HG03457 (cell line): ENCODE results near the gene RFNG.

ENCODE experiments used
- ATAC-seq: cut with Tn5 transposase; IDR thresholded peaks from one replicate; pipeline ENCODE4 v1.9.1; 2021; ENCODE audit warnings: moderate number of reproducible peaks; ENCODE audit not compliant: unreplicated experiment

Gene RFNG

DNA sequence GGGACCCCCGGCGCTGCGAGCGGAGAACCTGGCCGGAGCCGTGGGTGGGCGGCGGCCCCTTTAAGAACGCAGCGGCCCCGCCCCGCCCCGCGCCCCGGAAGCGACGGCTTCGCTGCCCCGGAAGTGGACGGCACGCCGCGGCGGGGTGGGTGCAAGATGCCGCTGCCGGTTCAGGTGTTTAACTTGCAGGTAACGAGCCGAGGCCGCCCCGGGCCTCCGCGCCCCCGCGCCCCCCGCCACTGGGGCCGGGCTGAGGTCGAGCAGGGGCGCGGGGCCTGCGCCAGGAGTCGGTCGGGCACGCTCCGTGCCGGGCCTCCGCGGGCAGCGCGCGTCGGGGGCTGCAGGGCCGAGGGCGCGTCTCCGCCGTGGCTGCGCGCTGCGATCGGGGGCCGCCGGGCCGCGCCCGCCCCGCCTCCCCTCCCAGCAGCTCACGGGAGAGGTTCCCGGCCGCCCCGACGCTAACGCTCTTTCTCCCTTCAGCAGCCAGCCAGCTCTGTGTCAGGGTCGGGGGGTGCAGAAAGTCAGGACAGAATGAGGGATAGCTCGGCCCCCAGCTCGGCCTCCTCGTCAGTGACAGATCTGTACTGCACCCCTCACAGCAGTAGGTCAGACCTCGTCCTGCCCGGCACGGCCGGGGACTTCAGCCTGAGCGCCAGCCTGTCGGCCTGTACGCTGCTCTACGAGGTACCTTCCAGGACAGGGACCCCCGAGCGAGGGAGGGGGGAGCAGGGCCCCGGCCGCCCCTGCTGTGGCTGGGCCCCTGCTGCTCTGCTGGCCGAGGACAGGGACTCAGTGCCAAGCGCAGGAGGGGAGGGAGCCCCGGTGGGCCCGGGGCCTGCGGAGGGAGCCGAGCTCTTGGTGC is at the start of gene RFNG, which contains the start of gene GPS1:
TSS of gene RFNG (minus strand) at position 36 of the 862 bp plus-strand sequence. CDS start 45 bp downstream, outside the sequence.
TSS of gene GPS1 (plus strand) at position 123 of the 862 bp plus-strand sequence. CDS start at position 157, 34 bp downstream.
- no peak for ATAC-seq

DNA sequence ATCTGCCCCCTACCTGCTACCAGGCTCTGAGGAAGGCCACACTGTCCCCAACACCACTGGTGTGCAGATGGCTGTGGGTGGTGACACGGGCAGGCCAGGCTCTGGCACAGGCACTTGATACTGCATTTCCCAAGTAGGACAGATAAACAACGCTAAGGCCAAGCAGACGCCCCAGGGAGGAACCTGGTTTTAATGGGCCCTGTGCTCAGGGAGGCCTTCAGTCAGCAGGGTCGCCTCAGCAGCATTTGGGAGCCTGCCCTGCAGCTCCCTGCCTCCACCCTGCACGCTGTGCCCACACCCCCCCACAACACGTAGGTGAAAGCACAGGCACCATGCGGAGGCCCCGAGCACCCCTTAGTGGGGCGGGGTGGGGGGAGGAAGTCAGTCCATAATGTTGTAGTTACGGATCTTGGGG is 49.7 kb upstream of the RFNG start:
- ATAC-seq = no peak

DNA sequence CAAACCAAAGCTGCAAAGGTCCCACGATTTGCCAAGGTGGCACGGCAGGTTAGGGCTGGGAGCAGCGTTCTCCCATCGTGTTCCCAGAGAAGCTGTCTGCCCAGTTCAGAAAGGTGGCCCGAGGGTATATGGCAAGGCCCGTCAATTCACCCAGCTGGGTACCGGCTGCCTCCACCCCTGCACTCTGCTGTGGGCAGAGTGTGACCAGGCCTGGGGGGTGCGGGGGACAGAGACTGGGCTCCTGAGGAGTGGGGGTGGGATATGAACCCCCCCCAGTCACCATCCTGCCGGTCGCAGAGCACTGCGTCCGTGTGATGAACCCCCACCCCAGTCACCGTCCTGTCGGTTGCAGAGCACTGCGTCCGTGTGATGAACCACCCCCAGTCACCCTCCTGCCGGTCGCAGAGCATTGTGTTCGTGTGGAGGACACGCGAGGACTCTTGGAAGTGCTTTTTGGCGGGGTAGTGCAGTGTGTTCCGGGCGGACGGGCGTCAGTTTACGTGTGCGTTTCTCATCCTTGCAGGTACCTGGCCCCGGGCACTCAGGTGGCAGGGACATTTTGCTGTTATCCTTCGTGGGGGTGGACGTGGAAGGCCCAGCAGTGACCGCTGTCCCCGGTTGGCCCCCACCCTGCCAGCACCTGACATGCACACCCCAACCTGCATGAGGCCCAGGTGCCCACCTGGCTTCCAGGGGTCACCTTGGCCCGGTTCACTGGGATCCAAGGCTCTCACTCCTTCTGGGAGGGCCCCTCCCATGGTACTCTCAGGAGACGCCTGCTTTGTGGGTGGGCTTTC is 49.1 kb upstream of the RFNG start:
- ATAC-seq = no peak

GRCh38 chr17:82098939-82099763 is 47.5 kb upstream of the RFNG start:
- ATAC-seq = no peak

GRCh38 chr17:82098169-82098938 is 46.7 kb upstream of the RFNG start, which contains the start of gene FASN:
FASN (minus strand) TSS chr17:82098236; CDS start chr17:82096445, 1,791 bp downstream.
- peak; percentile 52 for ATAC-seq

GRCh38 chr17:82097919-82098168 is 46.2 kb upstream of the RFNG start:
- ATAC-seq = no peak

DNA sequence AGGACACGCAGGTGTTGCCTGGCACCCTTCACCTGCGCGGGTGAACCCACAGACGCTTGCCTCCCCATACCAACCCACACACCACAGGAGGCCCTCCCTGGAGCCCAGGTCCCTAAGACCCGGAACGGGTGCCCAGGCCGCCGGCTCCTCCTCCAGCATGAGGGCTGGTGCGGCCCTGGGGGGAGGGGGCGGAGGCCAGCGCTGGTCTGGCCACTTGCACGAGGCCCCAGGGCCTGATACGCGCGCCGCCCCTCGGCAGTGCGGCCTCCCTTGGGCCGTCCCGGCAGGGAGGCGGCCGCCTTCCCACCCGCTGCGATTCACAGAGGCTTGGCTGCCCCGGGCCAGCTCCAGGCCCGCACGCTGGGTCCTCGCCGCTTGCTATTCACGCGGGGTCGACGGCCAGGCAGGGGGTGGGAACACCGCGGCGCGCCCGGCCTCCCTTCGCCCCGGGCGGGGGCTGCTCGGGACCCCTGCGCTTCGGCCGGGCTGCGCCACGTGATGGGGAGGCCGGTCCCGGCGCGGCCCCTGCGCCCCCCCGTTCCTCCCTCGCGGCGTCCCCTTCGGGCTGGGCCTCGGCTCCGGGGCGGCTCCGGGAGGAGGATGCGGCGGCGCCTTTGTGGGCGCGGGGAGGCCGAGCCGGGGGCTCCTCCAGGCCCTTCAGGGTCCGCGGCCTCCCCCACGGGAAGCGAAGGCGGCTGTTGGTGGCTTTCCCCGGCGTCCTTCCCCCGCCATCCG is 45.7 kb upstream of the RFNG start:
- ATAC-seq = peak; percentile 3

GRCh38 chr17:82096709-82097183 is 45.1 kb upstream of the RFNG start:
- ATAC-seq = no peak

- ATAC-seq = no peak
Observed at GRCh38 chr17:82095777-82096708, 44.4 kb upstream of the RFNG start.

DNA sequence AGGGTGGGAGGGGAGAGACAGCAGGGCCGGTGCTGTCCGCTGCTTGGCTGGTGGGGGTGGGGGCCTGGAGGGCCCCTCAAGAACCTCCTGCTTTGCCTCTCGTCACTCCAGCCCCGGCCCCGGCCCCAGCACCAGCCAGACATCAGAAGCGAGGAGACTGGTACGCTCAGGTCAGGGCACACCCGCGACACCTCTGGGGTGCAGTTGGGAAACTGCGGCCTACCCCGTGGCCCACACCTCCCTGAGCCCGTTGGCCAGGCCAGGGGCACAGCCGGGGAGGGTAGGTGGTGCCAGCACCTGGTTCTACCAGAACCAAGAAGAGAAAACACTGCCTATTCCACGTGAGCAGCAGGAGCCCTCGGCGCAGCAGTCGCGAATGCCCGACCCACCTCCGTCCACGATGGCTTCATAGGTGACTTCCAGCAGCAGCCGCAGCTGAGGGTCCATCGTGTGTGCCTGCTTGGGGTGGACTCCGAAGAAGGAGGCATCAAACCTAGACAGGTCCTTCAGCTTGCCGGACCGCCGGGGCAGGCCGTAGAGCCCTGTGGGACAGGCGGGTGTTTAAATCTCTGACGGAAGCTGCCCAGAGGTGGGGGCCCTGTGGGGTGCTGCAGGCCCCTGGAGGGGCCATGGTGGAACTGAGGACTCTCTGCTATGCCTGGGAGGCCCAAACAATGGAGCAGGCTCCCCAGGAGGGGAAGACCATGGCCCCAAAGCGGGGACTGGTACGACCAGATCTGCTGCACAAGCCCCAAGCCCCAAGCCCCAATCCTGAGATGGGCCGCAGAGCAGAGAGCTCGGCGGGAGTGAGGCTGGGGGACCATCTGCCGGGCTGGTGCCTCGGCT is 43.5 kb upstream of the RFNG start:
- no peak for ATAC-seq

DNA sequence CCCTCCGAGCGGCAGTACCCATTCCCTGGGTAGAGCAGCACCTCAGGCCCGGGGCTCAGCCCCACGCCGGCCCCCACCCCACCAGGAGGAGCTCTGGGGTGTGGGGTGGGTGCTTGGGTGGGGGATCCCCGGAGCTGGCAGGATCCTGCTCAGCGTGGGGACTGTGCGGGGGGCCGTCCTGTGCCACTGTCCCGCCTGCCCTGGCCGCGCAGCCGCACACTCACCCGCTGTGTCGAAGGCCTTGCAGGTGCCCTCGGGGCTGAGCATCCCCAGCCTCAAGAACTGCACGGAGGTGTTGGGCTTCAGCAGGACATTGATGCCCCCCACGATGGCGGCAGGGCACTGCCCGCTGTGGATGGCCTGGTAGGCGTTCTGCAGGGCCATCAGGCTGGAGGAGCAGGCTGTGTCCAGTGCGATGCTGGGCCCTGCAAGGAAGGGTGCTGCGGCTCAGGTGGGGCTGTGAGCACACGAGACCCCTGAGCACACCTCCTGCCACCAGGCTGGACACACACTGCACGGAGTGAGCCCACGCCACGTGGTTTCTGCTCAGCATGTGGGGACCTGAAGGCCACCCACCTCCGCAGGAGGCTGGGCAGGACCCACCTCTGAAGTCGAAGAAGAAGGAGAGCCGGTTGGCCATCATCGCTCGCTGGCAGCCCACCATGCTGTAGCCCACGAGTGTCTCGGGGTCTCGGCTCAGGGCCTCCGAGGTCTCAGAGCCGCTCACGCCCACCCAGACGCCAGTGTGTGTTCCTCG is 41.6 kb upstream of the RFNG start:
- ATAC-seq = no peak

DNA sequence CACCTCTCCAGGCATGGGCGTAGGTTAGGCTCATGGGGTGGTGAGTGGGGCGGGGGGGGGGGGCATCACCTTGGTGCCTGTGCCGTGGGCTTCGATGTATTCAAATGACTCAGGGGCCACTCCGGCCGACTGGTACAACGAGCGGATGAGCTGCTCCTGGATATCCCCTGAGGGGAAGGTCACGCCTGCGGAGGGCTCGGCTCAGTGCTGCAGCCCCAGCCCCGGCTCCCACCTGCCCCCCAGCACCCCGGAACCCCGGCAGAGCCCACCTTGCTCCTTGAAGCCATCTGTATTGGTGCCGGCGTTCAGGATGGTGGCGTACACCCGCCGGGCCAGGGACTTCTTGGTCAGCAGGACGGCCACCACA is 41.0 kb upstream of the RFNG start:
- no peak for ATAC-seq

DNA sequence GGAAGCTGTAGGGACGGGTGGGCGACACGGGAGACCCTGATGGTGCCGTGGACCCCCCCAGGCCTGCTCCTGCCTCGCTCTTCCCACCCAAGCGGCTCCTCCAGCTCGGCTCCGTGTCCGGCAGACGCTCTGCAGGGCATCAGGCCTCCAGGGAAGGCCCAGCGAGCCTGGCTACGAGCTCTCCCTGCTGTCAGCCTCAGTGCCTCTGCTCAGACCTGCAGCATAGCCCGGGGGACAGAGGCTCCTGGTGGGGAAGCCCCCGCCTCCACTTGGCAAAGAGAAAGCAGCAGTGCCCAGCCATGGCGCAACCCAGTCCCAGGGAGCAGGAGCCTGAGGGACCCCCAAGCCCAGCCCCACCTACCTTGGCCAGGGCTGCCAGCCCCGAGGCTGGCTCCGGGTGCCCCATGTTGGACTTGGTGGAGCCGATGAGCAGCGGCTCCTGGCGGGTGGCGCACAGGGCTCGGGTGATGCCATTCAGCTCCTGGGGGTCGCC is 40.5 kb upstream of the RFNG start:
- ATAC-seq = no peak

GRCh38 chr17:82091264-82092066 is 39.9 kb upstream of the RFNG start:
- ATAC-seq = no peak

DNA sequence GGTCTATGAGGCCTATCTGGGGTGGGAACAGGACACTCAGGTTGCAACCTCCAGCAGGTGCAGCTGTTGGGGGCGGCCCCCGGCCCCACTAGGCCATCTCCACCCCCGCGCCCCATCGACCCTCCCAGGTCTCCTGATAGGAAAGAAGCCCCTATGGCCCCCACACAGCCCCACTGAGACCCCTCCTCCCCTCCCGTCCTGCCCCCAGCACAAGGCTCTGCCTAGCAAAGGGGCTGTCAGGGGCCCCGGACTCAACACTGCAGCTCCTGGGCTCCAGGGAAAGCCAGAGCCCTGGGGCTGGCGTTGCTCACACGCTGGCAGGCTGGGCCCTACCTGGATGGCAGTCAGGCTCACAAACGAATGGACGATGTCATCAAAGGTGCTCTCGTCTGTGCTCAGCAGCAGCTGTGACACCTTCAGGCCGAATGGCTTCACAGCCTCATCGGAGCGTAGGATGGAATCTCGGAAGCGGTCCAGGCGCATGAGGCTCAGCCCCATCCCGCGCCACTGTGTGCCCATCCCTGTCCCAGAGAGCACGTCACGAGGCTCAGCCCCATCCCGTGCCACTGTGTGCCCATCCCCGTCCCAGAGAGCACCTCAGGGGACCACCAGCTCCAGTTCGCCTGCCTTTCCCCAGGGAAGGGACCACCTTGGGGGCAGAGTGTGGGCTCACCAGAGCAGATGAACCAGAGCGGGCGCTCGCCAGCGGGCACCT is 39.1 kb upstream of the RFNG start:
- ATAC-seq = no peak
